ENCODE measurements around the gene ERMP1. TPM values are rescaled to one million over a fixed set of nuclear protein-coding genes. Genes with fewer than 3 reads are reported as not detected.

ERMP1 gene
- total RNA-seq, 4 donors from 2014 or later = 21.4 to 24.4 (median 22.7) TPM

DNA sequence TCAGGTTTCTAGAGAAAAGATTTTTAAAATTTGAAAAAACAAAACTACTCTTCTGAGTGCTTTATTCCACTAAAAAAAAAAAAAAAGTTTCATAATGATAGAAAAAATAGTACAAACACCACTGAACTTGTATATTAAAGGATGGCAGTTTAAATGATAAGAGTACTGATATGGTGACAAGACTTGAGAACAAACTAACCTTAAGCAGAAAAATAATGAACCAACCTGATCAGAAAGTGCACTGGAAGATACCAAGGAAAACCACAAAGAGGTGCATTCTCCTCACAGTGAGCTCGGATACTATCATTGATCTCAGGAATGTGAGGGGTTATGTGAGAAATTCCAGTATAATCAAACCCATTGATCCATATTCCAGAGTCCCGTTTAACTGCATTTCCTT lies 34.3 kb downstream of the ERMP1 start:
- no peaks in the 10 kb centered on the region for H3K27me3 ChIP-seq
- H3K4me1 ChIP-seq = peaks cover 4% of the 10 kb centered on the region
- H3K4me3 ChIP-seq = no peak overlapping the region
- H3K9me3 ChIP-seq = no peaks in the 10 kb centered on the region
- no peak for DNase-seq (ENCODE audit: low spot score in 2 of 2)
- no peak overlapping the region for H3K27ac ChIP-seq
- WGBS = 52% methylated on average over 2 of the region's 2 CpGs
- H3K36me3 ChIP-seq = peaks cover 9% of the 10 kb centered on the region
- TF ChIP-seq POLR2AphosphoS5 (IDR thresholded peaks at IDR 0.05) (no peak), POLR2A (IDR thresholded peaks at IDR 0.05) (no peak), EP300 (IDR thresholded peaks at IDR 0.05) (no peak)
- TF ChIP-seq, protein P1, sequence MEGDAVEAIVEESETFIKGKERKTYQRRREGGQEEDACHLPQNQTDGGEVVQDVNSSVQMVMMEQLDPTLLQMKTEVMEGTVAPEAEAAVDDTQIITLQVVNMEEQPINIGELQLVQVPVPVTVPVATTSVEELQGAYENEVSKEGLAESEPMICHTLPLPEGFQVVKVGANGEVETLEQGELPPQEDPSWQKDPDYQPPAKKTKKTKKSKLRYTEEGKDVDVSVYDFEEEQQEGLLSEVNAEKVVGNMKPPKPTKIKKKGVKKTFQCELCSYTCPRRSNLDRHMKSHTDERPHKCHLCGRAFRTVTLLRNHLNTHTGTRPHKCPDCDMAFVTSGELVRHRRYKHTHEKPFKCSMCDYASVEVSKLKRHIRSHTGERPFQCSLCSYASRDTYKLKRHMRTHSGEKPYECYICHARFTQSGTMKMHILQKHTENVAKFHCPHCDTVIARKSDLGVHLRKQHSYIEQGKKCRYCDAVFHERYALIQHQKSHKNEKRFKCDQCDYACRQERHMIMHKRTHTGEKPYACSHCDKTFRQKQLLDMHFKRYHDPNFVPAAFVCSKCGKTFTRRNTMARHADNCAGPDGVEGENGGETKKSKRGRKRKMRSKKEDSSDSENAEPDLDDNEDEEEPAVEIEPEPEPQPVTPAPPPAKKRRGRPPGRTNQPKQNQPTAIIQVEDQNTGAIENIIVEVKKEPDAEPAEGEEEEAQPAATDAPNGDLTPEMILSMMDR (IDR thresholded peaks at IDR 0.05) = no peak

DNA sequence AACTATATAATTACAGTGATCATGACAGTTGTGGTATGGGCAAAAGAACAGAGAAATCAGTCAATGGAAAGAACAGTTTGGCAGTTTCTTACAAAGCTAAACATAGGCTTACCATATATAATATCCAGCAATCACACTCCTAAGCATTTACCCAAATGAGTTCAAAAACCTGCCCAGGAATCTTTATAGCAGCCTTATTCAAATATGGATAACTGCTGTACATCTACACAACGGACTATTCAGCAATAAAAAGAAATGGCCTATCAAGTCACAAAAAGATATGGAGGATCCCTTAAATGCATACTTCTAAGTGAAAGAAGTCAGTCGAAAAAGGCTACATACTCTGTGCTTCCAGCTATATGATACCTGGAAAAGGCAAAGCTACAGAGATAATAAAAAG lies 36.6 kb downstream of the ERMP1 start:
- WGBS = 82% methylated on average over 2 of the region's 2 CpGs
- TF ChIP-seq EP300 (IDR thresholded peaks at IDR 0.05) = no peak
- TF ChIP-seq POLR2A (IDR thresholded peaks at IDR 0.05) = no peak
- TF ChIP-seq, protein P1 (IDR thresholded peaks at IDR 0.05) = no peak
- no peak for TF ChIP-seq POLR2AphosphoS5 (IDR thresholded peaks at IDR 0.05)
- no peaks in the 10 kb centered on the region for H3K27me3 ChIP-seq

DNA sequence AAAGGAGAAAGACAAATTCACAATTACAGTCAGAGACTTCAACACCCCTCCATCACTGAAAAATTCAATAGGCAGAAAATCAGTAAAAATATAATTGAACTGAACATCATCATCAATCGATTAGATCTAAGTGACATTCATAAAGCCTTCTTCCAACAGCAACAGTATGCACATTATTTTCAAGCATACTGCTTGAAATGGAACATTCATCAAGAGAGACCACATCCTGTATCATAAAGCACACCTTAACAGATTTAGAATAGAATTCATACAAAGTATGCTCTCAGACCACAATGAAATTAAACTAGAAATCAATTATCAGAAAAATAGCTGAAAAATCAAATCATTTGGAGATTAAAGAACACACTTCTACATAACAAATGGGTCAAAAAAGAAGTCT lies 39.1 kb downstream of the ERMP1 start:
- no peak overlapping the region for H3K4me3 ChIP-seq
- TF ChIP-seq EP300 (IDR thresholded peaks at IDR 0.05) (no peak), POLR2A (IDR thresholded peaks at IDR 0.05) (no peak), POLR2AphosphoS5 (IDR thresholded peaks at IDR 0.05) (no peak)
- TF ChIP-seq, protein P1 (IDR thresholded peaks at IDR 0.05) = no peak
- no peaks in the 10 kb centered on the region for H3K9me3 ChIP-seq
- no peak for DNase-seq (ENCODE audit: low spot score in 2 of 2)
- H3K36me3 ChIP-seq = peaks cover 9% of the 10 kb centered on the region
- H3K27ac ChIP-seq = no peak overlapping the region
- no peaks in the 10 kb centered on the region for H3K27me3 ChIP-seq
- H3K4me1 ChIP-seq = no peaks in the 10 kb centered on the region
- 88% methylated on average over 1 of the region's 1 CpG for WGBS

More for the DNA sequence above, 36.6 kb downstream of the ERMP1 start:
- no peak overlapping the region for H3K27ac ChIP-seq
- DNase-seq (ENCODE audit: low spot score in 2 of 2) = no peak
- H3K36me3 ChIP-seq = peaks cover 9% of the 10 kb centered on the region
- peaks cover 4% of the 10 kb centered on the region for H3K4me1 ChIP-seq
- H3K4me3 ChIP-seq = no peak overlapping the region
- no peaks in the 10 kb centered on the region for H3K9me3 ChIP-seq

DNA sequence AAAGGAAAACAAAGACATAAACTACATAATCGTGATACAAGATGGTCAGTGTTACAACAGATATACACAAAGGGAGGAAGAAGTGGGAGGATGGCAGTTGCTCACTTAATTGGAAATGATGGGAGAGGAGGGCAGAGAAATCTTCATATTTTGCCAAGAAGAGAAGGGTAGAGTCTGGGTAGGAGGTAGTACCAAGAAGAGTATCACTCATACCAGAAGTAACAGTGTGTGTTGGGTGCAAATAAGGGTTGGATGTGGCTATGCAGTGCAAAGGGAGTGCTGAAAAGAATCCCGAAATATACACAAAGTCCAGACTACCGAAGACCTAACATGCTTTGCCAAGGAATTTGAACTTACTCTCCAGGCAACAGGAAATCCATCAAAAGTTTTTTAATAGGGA lies 41.0 kb downstream of the ERMP1 start:
- H3K36me3 ChIP-seq = peaks cover 7% of the 10 kb centered on the region

DNA sequence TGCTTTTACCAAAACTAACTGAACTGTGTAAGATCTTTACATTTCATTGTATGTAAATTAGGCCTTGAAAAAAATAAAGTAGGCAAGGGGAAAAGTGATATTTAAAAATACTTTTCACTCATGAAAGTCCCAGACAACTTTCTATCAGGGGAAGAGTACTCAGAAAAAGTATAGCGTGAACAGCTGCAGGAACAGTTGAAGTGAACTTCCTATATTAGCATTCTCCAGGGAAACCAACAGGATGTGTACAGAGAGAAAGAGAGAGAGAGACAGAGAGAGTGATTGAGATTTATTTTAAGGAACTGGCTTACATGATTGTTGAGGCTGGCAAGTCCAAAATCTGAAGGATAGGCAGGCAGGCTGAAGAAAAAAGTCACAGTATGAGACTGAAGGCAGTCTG lies 42.0 kb downstream of the ERMP1 start:
- 82% methylated on average over 1 of the region's 1 CpG for WGBS
- no peak for DNase-seq (ENCODE audit: low spot score in 2 of 2)
- Histone ChIP-seq H3K4me3 (no peak overlapping the region), H3K27ac (no peak overlapping the region), H3K4me1 (no peaks in the 10 kb centered on the region), H3K36me3 (peaks cover 16% of the 10 kb centered on the region), H3K9me3 (no peaks in the 10 kb centered on the region), H3K27me3 (no peaks in the 10 kb centered on the region)
- TF ChIP-seq, protein P1 (IDR thresholded peaks at IDR 0.05) = no peak
- no peak for TF ChIP-seq EP300 (IDR thresholded peaks at IDR 0.05)
- TF ChIP-seq POLR2AphosphoS5 (IDR thresholded peaks at IDR 0.05) = no peak
- TF ChIP-seq POLR2A (IDR thresholded peaks at IDR 0.05) = no peak

More for the DNA sequence above, 41.0 kb downstream of the ERMP1 start:
- no peaks in the 10 kb centered on the region for H3K27me3 ChIP-seq
- H3K9me3 ChIP-seq = no peaks in the 10 kb centered on the region
- TF ChIP-seq POLR2AphosphoS5 (IDR thresholded peaks at IDR 0.05) (no peak), POLR2A (IDR thresholded peaks at IDR 0.05) (no peak), EP300 (IDR thresholded peaks at IDR 0.05) (no peak)
- TF ChIP-seq, protein P1 (IDR thresholded peaks at IDR 0.05) = no peak
- H3K4me3 ChIP-seq = no peak overlapping the region
- DNase-seq (ENCODE audit: low spot score in 2 of 2) = no peak
- H3K4me1 ChIP-seq = no peaks in the 10 kb centered on the region
- H3K27ac ChIP-seq = no peak overlapping the region
- 85% methylated on average over 3 of the region's 3 CpGs for WGBS
